ENCODE measurements around the gene RRP12. TPM values are rescaled to one million over a fixed set of nuclear protein-coding genes. Genes with fewer than 3 reads are reported as not detected.
A peak's percentile ranks its signal among the peaks of the same experiment; 100 is the strongest.

Gene RRP12
- total and polyA plus RNA-seq, 9 of the 15 experiments (the other 6 are each of a cell fraction or from before 2014, with no cell fraction given): 4.6 to 68.2 (median 21.8) TPM

GRCh38 chr10:97400665-97401454 lies at the start of gene RRP12 (continued):
- TF ChIP-seq, protein P1, sequence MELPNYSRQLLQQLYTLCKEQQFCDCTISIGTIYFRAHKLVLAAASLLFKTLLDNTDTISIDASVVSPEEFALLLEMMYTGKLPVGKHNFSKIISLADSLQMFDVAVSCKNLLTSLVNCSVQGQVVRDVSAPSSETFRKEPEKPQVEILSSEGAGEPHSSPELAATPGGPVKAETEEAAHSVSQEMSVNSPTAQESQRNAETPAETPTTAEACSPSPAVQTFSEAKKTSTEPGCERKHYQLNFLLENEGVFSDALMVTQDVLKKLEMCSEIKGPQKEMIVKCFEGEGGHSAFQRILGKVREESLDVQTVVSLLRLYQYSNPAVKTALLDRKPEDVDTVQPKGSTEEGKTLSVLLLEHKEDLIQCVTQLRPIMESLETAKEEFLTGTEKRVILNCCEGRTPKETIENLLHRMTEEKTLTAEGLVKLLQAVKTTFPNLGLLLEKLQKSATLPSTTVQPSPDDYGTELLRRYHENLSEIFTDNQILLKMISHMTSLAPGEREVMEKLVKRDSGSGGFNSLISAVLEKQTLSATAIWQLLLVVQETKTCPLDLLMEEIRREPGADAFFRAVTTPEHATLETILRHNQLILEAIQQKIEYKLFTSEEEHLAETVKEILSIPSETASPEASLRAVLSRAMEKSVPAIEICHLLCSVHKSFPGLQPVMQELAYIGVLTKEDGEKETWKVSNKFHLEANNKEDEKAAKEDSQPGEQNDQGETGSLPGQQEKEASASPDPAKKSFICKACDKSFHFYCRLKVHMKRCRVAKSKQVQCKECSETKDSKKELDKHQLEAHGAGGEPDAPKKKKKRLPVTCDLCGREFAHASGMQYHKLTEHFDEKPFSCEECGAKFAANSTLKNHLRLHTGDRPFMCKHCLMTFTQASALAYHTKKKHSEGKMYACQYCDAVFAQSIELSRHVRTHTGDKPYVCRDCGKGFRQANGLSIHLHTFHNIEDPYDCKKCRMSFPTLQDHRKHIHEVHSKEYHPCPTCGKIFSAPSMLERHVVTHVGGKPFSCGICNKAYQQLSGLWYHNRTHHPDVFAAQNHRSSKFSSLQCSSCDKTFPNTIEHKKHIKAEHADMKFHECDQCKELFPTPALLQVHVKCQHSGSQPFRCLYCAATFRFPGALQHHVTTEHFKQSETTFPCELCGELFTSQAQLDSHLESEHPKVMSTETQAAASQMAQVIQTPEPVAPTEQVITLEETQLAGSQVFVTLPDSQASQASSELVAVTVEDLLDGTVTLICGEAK (IDR thresholded peaks at IDR 0.05): peak; percentile 96
- TF ChIP-seq, protein P1 (CRISPR knock-in tag; IDR thresholded peaks at IDR 0.05): no peak
- TF ChIP-seq ETV1 (tag; conservative IDR thresholded peaks at IDR 0.05; ENCODE audit: low read depth) (peak; percentile 87), CBX5 (IDR thresholded peaks at IDR 0.05; ENCODE audit: borderline replicate concordance, low read depth) (no peak), NCOA2 (IDR thresholded peaks at IDR 0.05; ENCODE audit: partially characterized antibody in 2 of 2) (no peak), PURB (CRISPR knock-in tag; IDR thresholded peaks at IDR 0.05; ENCODE audit: low read depth) (no peak), E2F3 (CRISPR knock-in tag; IDR thresholded peaks at IDR 0.05) (no peak), EGR1 (conservative IDR thresholded peaks at IDR 0.05) (0 out of 2 replicates have a peak, but pooled peaks have one; percentile 14), ZNF780A (CRISPR knock-in tag; IDR thresholded peaks at IDR 0.05) (no peak), TCFL5 (CRISPR knock-in tag; conservative IDR thresholded peaks at IDR 0.05) (no peak), SRSF7 (optimal IDR thresholded peaks at IDR 0.05; ENCODE audit: low read depth, low read length) (no peak)
- TF ChIP-seq, protein P2, sequence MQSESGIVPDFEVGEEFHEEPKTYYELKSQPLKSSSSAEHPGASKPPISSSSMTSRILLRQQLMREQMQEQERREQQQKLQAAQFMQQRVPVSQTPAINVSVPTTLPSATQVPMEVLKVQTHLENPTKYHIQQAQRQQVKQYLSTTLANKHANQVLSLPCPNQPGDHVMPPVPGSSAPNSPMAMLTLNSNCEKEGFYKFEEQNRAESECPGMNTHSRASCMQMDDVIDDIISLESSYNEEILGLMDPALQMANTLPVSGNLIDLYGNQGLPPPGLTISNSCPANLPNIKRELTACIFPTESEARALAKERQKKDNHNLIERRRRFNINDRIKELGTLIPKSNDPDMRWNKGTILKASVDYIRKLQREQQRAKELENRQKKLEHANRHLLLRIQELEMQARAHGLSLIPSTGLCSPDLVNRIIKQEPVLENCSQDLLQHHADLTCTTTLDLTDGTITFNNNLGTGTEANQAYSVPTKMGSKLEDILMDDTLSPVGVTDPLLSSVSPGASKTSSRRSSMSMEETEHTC (IDR thresholded peaks at IDR 0.05): no peak

All from K562 (cell line).